GM10266 (cell line): ENCODE measurements around the gene SLMAP.

Source experiments
- DNase-seq: peaks from one replicate; pipeline ENCODE4 v3.0.0; 2012; ENCODE audit errors: extremely low spot score
- TF ChIP-seq, protein P1 (sequence below): IDR thresholded peaks from 2 replicates; pipeline ENCODE4 v1.5.1; 2012; ENCODE audit warnings: mild to moderate bottlenecking, low read depth; ENCODE audit not compliant: control insufficient read depth, insufficient read depth; ENCODE audit errors: missing control alignments

SLMAP gene

DNA sequence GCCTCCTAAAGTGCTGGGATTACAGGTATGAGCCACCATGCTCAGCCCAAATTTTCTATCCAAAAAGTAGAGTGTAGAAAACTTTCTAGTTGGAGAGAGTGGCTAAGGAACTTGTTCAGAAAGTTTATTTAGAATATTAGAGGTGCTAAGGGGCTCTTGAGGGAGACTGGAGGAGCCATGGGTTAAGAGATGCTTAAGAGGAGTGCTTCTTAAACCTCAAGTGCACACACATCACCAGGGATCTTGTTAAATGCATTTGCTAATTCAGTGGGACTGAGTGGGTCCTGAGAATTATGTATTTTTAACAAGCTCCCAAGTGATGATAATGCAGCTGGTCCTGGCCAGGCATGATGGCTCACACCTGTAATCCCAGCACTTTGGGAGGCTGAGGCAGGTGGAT, 29.7 kb upstream of the SLMAP start:
- DNase-seq, result no peak
- TF ChIP-seq, protein P1, sequence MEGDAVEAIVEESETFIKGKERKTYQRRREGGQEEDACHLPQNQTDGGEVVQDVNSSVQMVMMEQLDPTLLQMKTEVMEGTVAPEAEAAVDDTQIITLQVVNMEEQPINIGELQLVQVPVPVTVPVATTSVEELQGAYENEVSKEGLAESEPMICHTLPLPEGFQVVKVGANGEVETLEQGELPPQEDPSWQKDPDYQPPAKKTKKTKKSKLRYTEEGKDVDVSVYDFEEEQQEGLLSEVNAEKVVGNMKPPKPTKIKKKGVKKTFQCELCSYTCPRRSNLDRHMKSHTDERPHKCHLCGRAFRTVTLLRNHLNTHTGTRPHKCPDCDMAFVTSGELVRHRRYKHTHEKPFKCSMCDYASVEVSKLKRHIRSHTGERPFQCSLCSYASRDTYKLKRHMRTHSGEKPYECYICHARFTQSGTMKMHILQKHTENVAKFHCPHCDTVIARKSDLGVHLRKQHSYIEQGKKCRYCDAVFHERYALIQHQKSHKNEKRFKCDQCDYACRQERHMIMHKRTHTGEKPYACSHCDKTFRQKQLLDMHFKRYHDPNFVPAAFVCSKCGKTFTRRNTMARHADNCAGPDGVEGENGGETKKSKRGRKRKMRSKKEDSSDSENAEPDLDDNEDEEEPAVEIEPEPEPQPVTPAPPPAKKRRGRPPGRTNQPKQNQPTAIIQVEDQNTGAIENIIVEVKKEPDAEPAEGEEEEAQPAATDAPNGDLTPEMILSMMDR, result no peak

- TF ChIP-seq, protein P1, result no peak
- no peak for DNase-seq
Observed at GRCh38 chr3:57727106-57727505, 29.0 kb upstream of the SLMAP start.

- TF ChIP-seq, protein P1, result no peak
- no peak for DNase-seq
Observed at GRCh38 chr3:57729334-57730045, 26.6 kb upstream of the SLMAP start.

DNA sequence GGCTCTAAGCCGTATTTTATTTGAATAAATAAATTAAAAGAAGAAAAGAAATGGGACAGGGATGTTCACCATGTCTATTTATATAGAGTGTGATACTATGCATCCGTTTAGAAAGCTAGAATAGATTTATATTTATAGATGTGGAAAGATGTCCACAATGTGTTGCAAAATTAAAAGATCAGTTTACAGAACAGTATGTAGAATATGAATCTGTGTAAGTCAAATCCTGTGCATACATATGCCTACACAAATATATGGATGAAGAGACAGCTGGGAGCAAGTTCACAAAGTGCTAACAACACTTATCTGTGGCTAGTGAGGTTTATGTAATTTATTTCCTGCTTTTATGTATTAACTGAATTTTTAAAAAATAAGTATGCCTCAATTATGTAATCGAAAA, 25.4 kb upstream of the SLMAP start:
- TF ChIP-seq, protein P1, result no peak
- no peak for DNase-seq

DNA sequence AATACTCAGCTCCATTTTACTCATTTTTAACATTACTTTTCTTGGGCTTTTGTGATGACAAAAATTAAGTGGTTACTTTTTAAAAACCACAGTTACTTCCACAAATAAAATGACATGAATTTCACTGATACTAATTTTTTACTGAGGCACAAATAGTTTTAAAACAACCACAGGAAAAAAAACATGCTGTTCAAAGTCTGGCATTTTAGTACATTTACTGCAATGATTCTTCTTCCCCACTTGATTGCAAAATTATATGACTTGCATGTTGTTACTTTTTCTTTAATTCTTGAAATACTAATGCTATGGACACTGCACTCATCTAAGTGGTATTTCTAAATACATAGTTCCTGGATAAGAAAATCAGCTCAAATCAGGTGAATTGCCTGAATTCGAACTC, 24.8 kb upstream of the SLMAP start:
- no peak for DNase-seq
- TF ChIP-seq, protein P1, result no peak

DNA sequence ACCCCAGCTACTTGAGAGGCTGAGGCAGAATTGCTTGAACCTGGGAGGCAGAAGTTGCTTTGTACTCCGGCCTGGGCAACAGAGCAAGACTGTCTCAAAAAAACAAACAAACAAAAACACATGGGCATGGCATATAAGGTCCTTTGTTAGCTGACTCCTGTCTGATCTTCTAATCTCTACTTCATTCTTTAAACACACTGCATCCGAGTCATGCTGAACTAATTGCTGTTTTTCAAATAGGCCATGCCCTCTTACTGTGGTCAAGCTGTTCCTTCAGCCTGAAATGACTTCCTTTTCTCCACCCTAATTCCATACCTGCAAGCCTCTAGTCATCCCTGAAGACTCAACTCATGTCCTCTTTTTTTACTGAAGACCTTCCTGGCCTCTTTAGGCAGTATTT, 22.3 kb upstream of the SLMAP start:
- no peak for DNase-seq

DNA sequence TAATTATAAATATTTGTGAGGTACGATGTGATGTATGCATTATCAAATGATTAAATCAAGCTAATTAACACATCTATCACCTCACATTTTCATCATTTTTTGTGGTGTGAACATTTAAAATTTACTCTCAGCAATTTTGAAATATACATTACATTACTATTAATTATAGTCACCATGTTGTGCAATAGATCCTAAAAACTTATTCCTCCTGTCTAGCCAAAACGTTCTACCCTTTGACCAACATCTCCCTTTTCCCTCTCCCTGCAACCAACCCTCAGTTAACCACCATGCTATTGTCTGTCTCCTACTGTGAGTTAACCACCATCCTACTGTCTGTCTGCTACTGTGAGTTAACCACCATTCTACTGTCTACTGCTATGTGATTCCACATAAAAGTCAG, 20.7 kb upstream of the SLMAP start:
- no peak for DNase-seq
- TF ChIP-seq, protein P1, result no peak

More for the DNA sequence above, 22.3 kb upstream of the SLMAP start:
- TF ChIP-seq, protein P1, result no peak
